Activated T-cell treated with anti-CD3 and anti-CD28 coated beads, Interleukin-2, amount 50 U/mL, for 4 hours (primary cell): ENCODE data around the gene CTNNBIP1. TPM values are rescaled to one million over a fixed set of nuclear protein-coding genes. Genes with fewer than 3 reads are reported as not detected.

Experiments
- ATAC-seq, 2 donors: fragments of 200-7000 bp; cut with Tn5 transposase; one replicate each; pipeline ENCODE4 v1.10.0; 2021
- DNase-seq: peaks from one replicate; pipeline ENCODE4 v3.0.0-alpha.2; 2020
- H3K27me3 Mint-ChIP-seq: one replicate; pipeline ENCODE4 v1.8.0; 2021; ENCODE audit warnings: low read depth, mixed read lengths
- H3K36me3 Mint-ChIP-seq: one replicate; pipeline ENCODE4 v1.8.0; 2022; ENCODE audit warnings: mixed read lengths; ENCODE audit not compliant: insufficient read depth
- H3K4me1 Mint-ChIP-seq: one replicate; pipeline ENCODE4 v1.8.0; 2021; ENCODE audit warnings: low read depth, mixed read lengths
- H3K4me3 Mint-ChIP-seq: one replicate; pipeline ENCODE4 v1.8.0; 2021; ENCODE audit warnings: mild to moderate bottlenecking, moderate library complexity, mixed read lengths
- H3K9me3 Mint-ChIP-seq: one replicate; pipeline ENCODE4 v1.8.0; 2021; ENCODE audit warnings: mixed read lengths
- total RNA-seq, 3 donors: library from RNA; stranded (reverse); gene quantifications; one replicate each; pipeline ENCODE4 v1.2.1, GENCODE V29; 2021

Gene CTNNBIP1
- total RNA-seq, 3 donors from 2014 or later, result 4.2 to 5.2 (median 4.7) TPM

GRCh38 chr1:9847269-9847668 is 62.8 kb downstream of the CTNNBIP1 start:
- no peak for DNase-seq
- peaks cover 1% of the 10 kb centered on the region for H3K4me1 Mint-ChIP-seq
- no peaks in the 10 kb centered on the region for H3K36me3 Mint-ChIP-seq
- no peak overlapping the region for H3K4me3 Mint-ChIP-seq
- no peaks in the 10 kb centered on the region for H3K9me3 Mint-ChIP-seq
- no peaks in the 10 kb centered on the region for H3K27me3 Mint-ChIP-seq
- ATAC-seq, result no peak

- Mint-ChIP-seq H3K36me3 (no peaks in the 10 kb centered on the region), H3K9me3 (no peaks in the 10 kb centered on the region), H3K4me3 (no peak overlapping the region), H3K4me1 (peaks cover 1% of the 10 kb centered on the region), H3K27me3 (no peaks in the 10 kb centered on the region)
- ATAC-seq (no peak), DNase-seq (no peak)
Observed at GRCh38 chr1:9846611-9847171, 63.4 kb downstream of the CTNNBIP1 start.

- DNase-seq (no peak), ATAC-seq (no peak)
- Mint-ChIP-seq H3K36me3 (no peaks in the 10 kb centered on the region), H3K27me3 (no peaks in the 10 kb centered on the region), H3K9me3 (no peaks in the 10 kb centered on the region), H3K4me3 (no peak overlapping the region), H3K4me1 (peaks cover 1% of the 10 kb centered on the region)
Observed at GRCh38 chr1:9845914-9846313, 64.2 kb downstream of the CTNNBIP1 start.

GRCh38 chr1:9844756-9845155 is 65.3 kb downstream of the CTNNBIP1 start:
- Mint-ChIP-seq H3K4me1 (peaks cover 1% of the 10 kb centered on the region), H3K27me3 (no peaks in the 10 kb centered on the region), H3K9me3 (no peaks in the 10 kb centered on the region), H3K4me3 (no peak overlapping the region), H3K36me3 (no peaks in the 10 kb centered on the region)
- no peak for DNase-seq
- no peak for ATAC-seq

GRCh38 chr1:9844106-9844505 is 66.0 kb downstream of the CTNNBIP1 start:
- no peak for ATAC-seq
- peaks cover 1% of the 10 kb centered on the region for H3K4me1 Mint-ChIP-seq
- no peaks in the 10 kb centered on the region for H3K36me3 Mint-ChIP-seq
- no peak for DNase-seq
- H3K9me3 Mint-ChIP-seq, result no peaks in the 10 kb centered on the region
- H3K4me3 Mint-ChIP-seq, result no peak overlapping the region
- H3K27me3 Mint-ChIP-seq, result no peaks in the 10 kb centered on the region

GRCh38 chr1:9843576-9843945 is 66.5 kb downstream of the CTNNBIP1 start:
- no peak for DNase-seq
- Mint-ChIP-seq H3K27me3 (no peaks in the 10 kb centered on the region), H3K9me3 (no peaks in the 10 kb centered on the region), H3K4me3 (no peak overlapping the region), H3K36me3 (no peaks in the 10 kb centered on the region), H3K4me1 (peaks cover 1% of the 10 kb centered on the region)
- no peak for ATAC-seq

- H3K27me3 Mint-ChIP-seq, result no peaks in the 10 kb centered on the region
- ATAC-seq (no peak), DNase-seq (no peak)
- no peaks in the 10 kb centered on the region for H3K9me3 Mint-ChIP-seq
- peaks cover 1% of the 10 kb centered on the region for H3K4me1 Mint-ChIP-seq
- no peaks in the 10 kb centered on the region for H3K36me3 Mint-ChIP-seq
- H3K4me3 Mint-ChIP-seq, result no peak overlapping the region
Observed at GRCh38 chr1:9842781-9843575, 67.1 kb downstream of the CTNNBIP1 start.

- ATAC-seq (no peak), DNase-seq (no peak)
- Mint-ChIP-seq H3K36me3 (no peaks in the 10 kb centered on the region), H3K4me1 (peaks cover 1% of the 10 kb centered on the region), H3K4me3 (no peak overlapping the region), H3K27me3 (no peaks in the 10 kb centered on the region), H3K9me3 (no peaks in the 10 kb centered on the region)
Observed at GRCh38 chr1:9842073-9842711, 67.9 kb downstream of the CTNNBIP1 start.

- ATAC-seq, result no peak
- H3K4me1 Mint-ChIP-seq, result peaks cover 1% of the 10 kb centered on the region
- no peak overlapping the region for H3K4me3 Mint-ChIP-seq
- no peaks in the 10 kb centered on the region for H3K27me3 Mint-ChIP-seq
- no peak for DNase-seq
- no peaks in the 10 kb centered on the region for H3K9me3 Mint-ChIP-seq
- H3K36me3 Mint-ChIP-seq, result no peaks in the 10 kb centered on the region
Observed at GRCh38 chr1:9841460-9841859, 68.6 kb downstream of the CTNNBIP1 start.

- DNase-seq (no peak), ATAC-seq (no peak)
- Mint-ChIP-seq H3K4me3 (no peak overlapping the region), H3K27me3 (no peaks in the 10 kb centered on the region), H3K9me3 (no peaks in the 10 kb centered on the region), H3K4me1 (no peaks in the 10 kb centered on the region), H3K36me3 (no peaks in the 10 kb centered on the region)
Observed at GRCh38 chr1:9840176-9840575, 69.9 kb downstream of the CTNNBIP1 start.

- H3K9me3 Mint-ChIP-seq, result no peaks in the 10 kb centered on the region
- no peak for DNase-seq
Observed at GRCh38 chr1:9838946-9839345, 71.1 kb downstream of the CTNNBIP1 start.

GRCh38 chr1:9836632-9836960 is 73.5 kb downstream of the CTNNBIP1 start:
- no peak overlapping the region for H3K4me3 Mint-ChIP-seq
- H3K4me1 Mint-ChIP-seq, result peaks cover 4% of the 10 kb centered on the region
- DNase-seq, result no peak
- H3K9me3 Mint-ChIP-seq, result no peaks in the 10 kb centered on the region
- H3K36me3 Mint-ChIP-seq, result no peaks in the 10 kb centered on the region
- ATAC-seq, result no peak
- H3K27me3 Mint-ChIP-seq, result no peaks in the 10 kb centered on the region

More at GRCh38 chr1:9838946-9839345, 71.1 kb downstream of the CTNNBIP1 start:
- Mint-ChIP-seq H3K36me3 (no peaks in the 10 kb centered on the region), H3K4me3 (no peak overlapping the region), H3K4me1 (peaks cover 4% of the 10 kb centered on the region), H3K27me3 (no peaks in the 10 kb centered on the region)
- ATAC-seq, result no peak

GRCh38 chr1:9835758-9836631 is 74.1 kb downstream of the CTNNBIP1 start:
- H3K9me3 Mint-ChIP-seq, result no peaks in the 10 kb centered on the region
- ATAC-seq (no peak), DNase-seq (no peak)
- no peaks in the 10 kb centered on the region for H3K27me3 Mint-ChIP-seq
- peaks cover 4% of the 10 kb centered on the region for H3K4me1 Mint-ChIP-seq
- H3K4me3 Mint-ChIP-seq, result no peak overlapping the region
- no peaks in the 10 kb centered on the region for H3K36me3 Mint-ChIP-seq

- ATAC-seq, result no peak
- Mint-ChIP-seq H3K4me3 (no peak overlapping the region), H3K36me3 (no peaks in the 10 kb centered on the region), H3K27me3 (no peaks in the 10 kb centered on the region), H3K9me3 (no peaks in the 10 kb centered on the region), H3K4me1 (peaks cover 4% of the 10 kb centered on the region)
- DNase-seq, result no peak
Observed at GRCh38 chr1:9835404-9835757, 74.7 kb downstream of the CTNNBIP1 start.
